AG09309 (cell line): ENCODE data around the gene CHID1.
A peak's percentile ranks its signal among the peaks of the same experiment; 100 is the strongest.

Experiments
- DNase-seq: peaks from one replicate; pipeline ENCODE4 v3.0.0-alpha.2; 2010; ENCODE audit warnings: low read depth
- H3K4me3 ChIP-seq: 2 replicates; pipeline ENCODE4 v1.5.1; 2011; ENCODE audit warnings: mild to moderate bottlenecking, low read depth, low read length, moderate library complexity; ENCODE audit not compliant: control insufficient read depth
- TF ChIP-seq, protein P1 (sequence below): IDR thresholded peaks from 2 replicates; pipeline ENCODE4 v1.5.1; 2011; ENCODE audit warnings: mild to moderate bottlenecking, low read depth, low read length, inconsistent platforms; ENCODE audit not compliant: insufficient read depth, control insufficient read depth; ENCODE audit errors: missing control alignments

The CHID1 gene

DNA sequence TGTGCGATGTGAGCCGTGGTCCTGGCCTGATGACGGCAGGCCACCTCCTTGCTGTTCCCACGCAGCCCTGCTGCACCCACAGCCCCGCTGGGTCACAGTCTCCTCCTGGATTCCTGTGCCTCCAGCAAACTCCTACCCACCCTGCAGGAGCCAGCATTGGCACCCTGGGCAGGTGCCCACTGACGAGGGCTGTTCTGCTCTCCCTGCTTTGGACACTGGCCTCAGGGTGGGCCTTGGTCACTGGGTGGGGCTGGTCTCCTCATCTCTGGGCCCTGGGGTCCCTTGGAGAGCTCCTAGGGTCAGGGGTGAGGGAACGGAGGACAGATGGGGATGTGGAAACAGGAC lies 55.3 kb downstream of the CHID1 start:
- TF ChIP-seq, protein P1, sequence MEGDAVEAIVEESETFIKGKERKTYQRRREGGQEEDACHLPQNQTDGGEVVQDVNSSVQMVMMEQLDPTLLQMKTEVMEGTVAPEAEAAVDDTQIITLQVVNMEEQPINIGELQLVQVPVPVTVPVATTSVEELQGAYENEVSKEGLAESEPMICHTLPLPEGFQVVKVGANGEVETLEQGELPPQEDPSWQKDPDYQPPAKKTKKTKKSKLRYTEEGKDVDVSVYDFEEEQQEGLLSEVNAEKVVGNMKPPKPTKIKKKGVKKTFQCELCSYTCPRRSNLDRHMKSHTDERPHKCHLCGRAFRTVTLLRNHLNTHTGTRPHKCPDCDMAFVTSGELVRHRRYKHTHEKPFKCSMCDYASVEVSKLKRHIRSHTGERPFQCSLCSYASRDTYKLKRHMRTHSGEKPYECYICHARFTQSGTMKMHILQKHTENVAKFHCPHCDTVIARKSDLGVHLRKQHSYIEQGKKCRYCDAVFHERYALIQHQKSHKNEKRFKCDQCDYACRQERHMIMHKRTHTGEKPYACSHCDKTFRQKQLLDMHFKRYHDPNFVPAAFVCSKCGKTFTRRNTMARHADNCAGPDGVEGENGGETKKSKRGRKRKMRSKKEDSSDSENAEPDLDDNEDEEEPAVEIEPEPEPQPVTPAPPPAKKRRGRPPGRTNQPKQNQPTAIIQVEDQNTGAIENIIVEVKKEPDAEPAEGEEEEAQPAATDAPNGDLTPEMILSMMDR: no peak
- DNase-seq: no peak
- H3K4me3 ChIP-seq: no peak overlapping the region

DNA sequence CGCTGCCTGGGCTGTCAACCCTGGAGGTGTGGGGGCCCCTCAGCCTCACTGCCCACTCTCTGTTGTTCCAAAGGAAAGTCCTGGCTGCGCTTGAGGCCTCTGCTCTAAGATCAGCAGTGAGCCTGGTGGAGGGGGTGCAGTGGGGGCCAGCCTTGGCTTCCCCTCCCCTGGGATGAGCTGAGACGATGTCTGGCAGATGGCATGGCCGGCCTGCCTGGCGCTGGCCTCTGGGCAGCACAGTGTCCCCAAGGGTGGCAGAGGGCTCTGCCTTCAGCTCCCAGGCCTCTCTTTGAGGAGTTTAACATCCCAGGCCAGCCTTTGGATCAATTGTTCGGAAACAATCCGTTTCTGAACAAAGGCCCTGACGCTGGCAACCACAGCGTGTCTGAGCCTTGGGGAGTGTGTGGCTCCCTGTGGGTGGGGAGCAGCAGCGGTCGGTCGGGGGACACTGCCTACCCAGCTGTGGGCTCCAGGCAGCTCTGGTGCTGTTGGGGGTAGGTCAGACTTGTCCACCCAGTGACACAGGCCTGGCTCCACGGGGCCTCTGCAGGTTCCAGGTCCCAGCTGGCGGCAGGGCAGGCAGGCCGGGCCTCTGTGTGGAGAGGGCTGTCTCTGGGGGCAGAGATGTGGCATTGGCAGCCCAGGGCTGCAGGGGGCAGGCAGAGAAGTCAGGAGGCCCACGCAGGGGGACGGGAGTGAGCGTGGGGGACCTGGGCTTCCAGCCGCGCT lies 55.8 kb downstream of the CHID1 start:
- H3K4me3 ChIP-seq: no peak overlapping the region
- TF ChIP-seq, protein P1: no peak
- DNase-seq: no peak

DNA sequence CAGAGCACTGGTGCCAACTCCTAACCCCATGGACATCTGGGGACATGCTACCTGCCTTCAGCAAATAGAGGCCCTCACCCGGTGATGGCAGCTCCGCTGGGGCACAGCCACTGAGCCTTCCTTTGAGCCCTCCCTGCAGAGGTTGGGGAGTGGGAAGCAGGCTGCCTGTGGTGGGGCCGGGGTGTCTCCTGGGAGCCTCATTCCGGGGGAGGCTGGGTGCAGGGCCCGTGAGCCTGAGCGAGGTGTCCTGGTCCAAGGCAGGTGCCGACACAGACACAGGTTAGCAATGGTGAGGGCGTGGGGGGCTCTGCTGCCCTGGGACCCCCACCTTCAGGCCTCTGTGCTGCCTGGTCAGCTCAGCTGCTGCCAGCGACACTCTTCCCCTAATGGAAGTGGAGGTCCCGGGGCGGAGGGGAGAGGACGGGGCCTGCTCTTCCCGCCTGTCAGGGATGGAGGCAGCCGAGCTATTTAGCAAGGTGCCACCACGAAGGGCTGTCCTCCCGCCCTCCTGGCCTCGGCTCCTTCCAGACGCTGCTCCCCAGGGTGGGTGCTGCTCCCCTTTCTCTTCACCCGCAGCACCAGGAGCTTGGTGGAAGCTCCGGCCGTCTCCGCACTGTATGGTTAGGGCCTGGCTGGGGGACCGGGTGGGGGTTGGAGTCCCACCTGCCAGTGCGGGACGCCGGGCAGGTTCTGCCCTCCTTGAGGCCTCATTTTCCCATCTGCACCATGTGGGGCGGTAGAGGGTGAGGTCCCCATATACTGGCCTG lies 56.7 kb downstream of the CHID1 start:
- no peak overlapping the region for H3K4me3 ChIP-seq
- DNase-seq: no peak
- TF ChIP-seq, protein P1: no peak

DNA sequence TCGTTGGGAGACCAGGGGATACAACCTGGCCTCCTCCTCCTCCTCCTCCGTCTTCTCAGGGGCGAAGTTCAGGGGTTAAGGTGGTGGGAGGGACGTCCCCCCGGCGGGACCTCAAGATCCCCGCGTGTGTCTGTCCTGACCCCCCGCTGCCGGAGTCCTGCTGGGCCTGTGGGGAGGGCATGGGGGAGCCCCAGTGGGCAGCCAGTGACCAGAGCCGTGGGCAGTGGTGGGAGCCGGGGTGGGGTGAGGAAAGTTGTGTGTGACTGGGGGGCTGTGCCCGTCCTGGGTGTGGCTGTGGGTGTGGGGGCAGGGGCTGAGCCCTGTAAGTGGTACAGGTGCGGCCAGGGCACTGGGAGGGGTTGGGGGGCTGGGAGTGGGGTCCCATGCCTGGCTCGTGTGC lies 57.8 kb downstream of the CHID1 start:
- no peak for DNase-seq
- TF ChIP-seq, protein P1: no peak

DNA sequence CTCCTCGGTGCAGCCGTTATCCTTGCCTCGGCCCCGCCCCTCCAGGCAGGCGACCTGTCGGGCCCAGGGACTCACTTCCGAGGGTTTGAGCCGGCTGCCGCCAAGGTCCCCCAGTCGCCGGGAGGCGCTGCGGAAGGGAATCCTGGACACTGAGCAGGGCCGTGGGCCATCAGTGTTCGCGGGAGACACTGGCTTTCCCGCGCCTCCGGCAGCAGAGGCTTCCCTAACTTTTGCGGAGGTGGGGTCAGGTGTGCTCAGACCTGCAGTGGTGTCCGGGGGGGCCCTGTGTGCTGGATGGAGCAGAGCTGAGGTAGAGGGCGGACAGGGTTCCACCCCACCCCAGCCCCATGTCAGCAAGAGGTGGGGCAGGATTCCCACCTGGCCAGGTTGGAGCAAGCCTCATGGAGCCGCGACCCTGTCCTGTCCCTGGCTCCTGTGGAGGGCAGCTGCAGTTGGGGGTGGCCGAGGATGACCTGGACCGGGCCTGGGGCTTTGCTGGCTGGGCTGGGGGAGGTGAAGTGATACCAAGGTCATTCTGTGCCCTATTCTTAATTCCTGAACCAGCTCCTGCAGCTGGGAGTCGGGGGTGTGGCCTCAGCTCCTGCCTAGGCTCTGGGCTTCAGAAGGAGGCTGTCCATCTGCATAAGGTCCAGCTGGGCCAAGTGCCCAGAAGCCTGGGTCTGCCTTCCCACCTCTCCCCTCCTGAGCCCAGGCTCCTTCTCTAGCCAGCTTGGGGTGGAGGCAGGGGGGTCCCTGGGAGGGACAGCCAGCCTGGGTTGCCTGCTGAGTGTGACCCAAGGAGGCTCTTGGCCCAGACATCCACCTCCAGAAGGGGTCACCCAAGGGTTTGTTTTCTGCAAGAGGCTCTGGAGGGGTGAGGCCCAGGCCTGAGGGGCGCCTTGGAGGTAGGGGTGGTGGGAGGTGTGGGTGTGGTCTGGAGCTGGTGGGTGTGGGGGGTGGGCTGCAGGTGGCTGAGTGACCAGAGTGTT lies 59.5 kb downstream of the CHID1 start:
- DNase-seq: no peak
- no peak overlapping the region for H3K4me3 ChIP-seq
- TF ChIP-seq, protein P1: peak; percentile 13

More for the DNA sequence above, 57.8 kb downstream of the CHID1 start:
- no peak overlapping the region for H3K4me3 ChIP-seq
